ENCODE data around the gene KBTBD8.

Gene KBTBD8

DNA sequence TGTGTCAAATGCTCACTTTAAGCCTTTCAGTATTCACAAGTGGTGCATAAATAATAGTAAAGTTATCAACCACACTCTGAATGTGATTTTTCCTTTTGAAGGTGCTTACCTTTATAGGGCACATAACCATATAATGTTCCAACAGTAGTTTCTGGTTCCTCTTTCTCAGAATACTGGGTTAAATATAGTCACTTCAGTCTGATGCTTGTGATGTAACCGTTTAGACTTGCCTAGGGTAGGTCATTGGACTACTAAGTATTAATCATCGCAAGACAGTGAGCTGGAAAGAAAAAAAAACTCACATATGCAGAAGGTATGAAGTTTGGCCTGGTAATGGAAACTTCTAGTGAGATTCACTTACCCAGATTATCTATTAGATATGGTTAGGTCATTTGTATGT lies 1.9 kb downstream of the KBTBD8 start:
- DNase-seq = no peak

DNA sequence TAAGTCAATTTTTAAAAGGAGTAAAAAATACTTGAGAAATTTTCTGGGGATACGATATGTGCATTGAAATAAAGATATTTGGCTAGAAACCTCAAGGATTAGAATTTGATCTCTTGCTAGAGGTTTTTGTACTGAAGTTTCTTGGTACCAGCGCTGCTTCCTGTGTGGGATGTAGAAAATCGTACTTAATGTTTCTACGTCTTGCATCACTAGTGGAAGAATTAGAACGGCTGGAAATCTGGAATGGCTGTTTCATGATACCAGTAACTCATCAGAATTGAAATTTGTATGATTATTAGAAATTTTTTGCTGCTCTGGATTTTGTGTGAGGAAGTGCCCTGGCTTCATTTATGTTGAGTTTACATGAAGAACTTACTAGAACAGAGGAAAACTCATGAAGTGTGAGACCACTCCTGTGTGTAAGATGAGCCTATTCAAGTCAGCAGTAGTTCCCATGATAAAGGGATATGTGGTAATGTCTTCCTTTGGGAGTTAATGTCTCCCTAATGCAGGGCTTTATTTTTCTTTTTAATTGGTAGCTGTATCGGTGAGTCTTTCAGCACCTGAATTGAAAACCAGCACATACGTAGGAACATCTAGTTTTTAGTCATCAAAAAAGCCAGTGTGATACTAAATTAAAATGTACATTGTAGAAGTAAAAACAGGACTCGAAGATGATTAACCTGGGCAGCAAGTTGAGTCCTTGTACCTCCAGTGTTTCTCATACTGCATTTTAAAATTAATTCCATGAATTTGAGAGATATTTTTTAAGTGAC lies 3.2 kb downstream of the KBTBD8 start:
- DNase-seq = no peak

DNA sequence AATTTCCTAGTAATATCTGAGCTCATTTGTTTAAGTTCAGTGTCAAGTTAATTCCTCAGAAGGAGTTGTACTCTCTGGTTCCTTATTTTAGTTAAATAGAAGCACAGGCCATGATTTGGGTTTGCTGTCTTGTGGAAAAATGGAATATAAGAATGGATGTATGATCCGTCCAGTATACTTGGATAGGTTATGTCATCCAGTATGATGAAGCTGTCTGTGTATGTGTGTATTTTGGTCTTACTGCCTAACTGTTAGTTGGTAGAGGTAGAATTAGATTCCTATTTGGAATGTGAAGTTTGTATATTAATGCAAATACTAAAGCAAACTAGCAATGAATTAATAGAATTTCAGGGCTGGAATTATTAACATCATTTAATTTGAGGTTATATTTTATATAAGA lies 7.9 kb downstream of the KBTBD8 start:
- DNase-seq = no peak

DNA sequence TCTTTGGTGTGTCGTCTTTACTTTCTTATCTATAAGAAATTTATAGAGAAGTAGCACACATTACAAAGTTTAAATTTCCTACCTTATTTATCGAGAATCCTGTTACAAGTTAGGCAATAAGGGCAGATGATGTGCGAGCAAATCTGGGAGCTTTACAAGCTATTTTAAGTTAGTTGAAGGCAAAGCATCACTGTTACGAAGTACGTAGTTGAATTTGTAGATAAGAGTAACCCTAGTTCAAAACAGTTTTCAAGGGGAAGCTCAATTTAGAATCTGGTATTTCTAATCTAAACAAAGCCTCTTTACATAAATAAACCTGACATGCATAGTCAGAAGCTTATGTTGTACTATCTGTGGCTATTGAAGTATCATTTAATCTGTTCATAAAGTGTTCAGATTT lies 8.4 kb downstream of the KBTBD8 start:
- no peak for DNase-seq

DNA sequence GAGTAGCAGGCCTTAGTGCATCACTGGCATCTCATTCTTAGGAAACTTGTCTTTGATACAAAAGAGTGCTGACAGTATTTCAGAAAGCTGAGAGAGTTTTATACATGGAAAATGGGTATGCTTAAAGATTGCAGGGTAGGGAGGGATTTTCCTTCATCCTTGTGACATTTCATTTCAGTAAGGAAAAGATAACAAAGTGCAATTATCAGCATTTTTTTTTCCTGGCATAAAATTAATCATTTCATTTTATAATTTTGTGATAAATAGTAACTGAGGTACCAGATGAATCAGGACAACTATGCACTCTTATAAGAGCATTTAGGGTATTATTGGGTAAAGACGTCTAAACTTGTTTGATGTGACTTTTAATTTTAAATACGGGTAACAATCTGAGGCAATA lies 10.3 kb downstream of the KBTBD8 start:
- no peak for DNase-seq

DNA sequence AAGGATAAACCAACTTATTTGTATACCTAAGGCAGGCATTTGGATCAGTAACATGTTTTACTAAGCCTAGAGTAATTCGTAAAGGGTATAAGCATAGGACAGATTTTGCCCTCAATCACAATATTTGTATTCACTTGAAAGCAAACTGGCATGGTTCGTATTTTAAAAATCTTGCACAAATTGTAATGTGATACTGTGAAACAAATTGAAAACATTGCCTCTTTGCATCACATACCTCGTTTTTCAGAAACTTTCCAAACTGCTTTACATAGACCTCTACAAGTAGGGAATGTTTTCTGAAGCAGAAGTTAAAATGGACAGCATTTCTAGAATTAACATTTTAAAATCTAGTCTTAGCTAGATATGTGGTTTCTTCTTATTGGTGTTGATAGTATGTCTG lies 11.6 kb downstream of the KBTBD8 start:
- DNase-seq = no peak

DNA sequence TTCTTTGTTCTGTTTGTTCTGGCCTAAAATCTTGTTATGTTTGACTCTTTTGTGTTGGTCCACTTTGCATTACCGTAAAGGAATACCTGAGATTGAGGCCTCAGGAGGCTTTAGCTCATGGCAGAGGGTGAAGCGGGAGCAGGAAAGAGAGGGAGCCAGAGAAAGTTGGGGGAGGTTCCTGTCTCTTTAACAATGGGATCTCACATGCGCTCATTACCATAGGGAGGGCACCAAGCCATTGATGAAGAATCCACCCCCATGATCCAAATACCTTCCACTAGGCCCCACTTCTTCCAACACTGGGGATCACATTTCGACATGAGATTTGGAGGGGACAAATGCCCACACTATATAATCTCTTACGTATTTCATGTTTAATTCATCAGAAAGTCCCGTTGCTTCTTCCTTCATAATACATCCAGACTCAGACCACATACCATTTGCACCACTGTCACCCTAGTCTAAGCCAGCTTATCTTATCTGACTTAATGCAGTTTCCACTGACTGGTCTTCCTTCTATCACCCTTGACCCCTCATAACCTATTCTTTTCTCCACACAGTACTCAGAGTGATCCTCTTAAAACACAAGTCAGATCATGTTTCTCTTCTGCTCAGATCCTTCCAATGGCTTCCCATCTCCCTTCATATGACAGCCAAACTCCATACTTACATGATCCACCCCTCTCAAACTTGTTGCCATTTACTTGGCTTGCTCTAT lies 13.5 kb downstream of the KBTBD8 start:
- no peak for DNase-seq

DNA sequence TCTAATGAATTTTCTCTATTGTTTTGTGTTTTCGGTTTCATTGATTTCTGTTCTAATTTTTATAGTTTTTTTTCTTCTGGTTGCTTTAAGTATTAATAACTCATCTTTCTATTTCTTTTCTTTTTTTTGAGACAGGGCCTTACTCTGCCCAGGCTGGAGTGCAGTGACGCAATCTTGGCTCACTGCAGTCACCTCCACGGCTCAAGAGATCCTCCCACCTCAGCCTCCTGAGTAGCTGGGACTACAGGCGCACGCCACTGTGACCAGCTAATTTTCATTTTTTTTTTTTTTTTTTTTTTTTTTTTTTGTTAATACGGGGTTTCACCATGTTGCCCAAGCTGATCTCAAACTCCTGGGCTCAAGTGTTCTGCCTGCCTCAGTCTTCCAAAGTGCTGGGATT lies 14.5 kb downstream of the KBTBD8 start:
- DNase-seq = no peak

DNA sequence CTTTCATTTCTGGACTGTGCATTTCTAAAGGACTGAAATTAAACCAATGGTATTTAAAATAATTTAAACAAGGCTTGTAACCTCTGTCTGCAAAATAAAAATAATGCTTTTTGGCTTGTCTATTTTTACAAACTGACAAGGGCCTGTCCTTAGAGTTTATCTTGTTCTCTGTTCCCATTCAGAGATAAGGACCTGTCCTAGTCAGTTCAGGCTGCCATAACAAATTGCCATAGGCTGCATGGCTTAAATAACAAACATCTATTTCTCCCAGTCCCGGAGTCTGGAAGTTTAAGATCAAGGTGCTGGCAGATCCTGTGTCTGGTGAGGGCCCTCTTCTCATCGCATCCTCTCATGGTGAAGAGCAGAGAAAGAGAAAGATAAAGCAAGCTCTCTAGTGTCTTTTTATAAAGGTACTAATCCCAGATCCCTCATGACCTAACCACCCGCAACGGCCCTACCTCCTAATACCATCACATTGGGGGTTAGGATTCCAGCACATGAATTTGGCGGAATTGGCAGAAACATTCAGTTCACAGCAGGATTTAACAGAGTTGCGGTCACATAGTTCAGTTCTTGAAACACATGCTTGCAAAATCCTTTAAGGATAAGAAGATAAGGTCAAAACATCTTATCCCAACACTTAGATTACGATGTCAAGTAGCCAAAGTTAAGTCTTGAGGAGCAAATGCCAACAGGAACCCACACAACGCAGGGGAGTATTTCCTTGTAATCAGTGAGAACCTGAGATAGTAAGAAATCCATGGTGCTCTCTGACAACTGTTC lies 17.8 kb downstream of the KBTBD8 start:
- DNase-seq = no peak

DNA sequence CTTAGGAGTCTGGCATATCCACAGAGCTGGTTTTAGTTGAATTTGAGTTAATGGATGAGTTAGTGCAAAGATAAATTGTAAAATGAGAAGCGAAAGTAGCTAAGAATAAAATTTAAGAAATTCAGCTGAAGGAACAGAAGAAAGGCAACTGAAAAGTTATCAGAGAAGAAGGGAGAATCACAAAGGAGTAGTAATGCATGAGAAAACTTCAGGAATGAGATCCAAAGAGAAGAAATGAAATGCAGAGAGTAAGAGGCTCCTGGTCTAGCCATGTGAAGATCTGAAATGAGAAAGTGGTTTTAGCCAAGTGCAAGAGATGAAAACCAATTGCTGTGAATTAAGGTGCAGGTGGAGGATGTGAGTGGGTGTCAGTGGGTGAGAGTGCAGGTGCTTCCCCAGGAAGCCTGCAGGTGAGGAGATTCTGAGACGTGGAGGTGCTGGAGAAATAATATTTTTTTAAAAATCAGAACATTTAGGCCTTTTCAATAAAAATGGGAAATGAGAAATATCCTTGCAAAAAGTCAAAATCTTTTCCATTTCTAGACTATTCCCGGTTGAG lies 18.5 kb downstream of the KBTBD8 start:
- DNase-seq = no peak

DNA sequence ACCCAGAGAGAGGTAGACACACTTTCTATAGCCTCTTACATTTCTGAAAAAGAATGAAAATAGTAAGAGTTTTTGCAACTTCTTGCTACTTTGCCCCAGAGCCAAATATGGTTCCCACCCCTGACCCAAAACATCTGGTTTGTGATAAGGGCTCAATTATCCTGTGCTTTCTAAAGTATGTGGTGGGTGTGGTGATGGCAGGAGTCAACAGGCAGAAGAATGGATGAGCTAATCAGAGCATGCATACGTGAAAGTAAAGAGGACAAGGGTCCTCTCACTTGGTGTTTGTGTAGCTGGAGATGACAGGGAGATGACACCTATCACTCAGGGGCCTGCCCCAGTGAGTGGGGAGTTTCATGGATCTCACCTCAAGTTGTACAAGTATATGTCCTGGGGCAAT lies 19.1 kb downstream of the KBTBD8 start:
- no peak for DNase-seq

DNA sequence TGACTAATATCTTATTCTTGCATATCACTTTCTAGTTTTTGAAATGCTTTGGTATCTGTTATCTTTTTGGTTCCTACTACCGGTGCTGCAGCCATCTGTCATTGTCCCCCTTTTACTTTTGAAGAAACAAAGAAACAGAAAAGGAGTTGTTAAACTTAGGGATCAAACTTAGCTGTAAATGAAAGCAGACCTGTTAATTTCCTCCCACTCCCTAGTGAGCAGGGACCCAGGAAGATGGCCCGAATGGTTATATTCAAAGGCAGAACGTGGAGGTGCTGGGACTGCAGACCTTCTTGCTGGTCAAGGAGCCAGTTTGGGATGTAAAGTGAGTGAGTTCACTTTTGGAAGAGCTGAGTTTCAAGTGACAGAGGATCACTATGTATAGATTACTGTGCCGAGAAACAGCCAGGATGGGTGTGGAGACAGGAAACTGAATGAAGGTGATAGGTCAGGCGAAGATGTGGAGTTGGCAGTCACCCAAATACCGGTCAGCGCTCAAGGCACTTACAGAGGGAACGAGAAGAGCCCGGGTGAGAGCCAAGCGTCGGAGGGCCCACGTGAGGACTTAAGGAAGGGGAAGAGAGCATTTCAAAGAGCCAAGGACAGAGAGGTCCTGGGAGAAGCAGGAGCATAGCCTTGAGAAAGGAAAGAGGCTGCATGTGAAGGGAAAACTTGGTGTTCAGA lies 20.1 kb downstream of the KBTBD8 start:
- peak; percentile 28 for DNase-seq

DNA sequence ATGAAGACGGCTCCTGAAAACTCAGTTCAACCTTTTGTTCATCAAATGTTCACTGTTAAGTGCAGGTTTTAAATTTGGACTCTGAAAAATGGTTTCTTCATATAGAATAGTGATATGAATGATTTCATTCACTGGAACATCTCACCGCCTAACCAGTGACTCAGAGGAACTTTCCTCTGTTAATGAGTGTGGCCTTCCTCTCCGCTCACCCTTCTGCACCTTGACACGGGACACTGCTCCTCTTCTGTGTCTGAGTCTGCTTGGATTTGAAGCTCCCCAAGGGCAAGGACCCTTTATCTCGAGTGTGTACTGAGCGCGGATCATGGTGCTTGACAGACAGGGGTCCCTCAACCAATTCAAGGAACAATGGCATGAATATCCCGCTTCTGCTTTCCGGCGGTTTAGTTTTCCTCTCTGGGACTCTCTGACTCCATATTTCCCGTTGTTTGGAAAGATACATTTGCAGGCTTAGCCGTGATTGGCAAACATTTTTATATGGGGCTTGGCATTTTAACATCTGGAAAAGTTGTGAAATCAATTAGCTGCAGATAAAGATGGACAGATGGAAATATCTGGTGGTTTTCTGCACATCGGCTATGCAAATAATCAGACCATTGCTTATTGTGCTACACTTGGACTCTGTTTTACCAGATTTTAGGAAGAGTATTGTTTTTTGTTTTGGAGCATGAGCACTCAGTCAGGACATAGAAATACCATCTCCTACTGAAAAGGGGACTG lies 20.9 kb downstream of the KBTBD8 start:
- no peak for DNase-seq

DNA sequence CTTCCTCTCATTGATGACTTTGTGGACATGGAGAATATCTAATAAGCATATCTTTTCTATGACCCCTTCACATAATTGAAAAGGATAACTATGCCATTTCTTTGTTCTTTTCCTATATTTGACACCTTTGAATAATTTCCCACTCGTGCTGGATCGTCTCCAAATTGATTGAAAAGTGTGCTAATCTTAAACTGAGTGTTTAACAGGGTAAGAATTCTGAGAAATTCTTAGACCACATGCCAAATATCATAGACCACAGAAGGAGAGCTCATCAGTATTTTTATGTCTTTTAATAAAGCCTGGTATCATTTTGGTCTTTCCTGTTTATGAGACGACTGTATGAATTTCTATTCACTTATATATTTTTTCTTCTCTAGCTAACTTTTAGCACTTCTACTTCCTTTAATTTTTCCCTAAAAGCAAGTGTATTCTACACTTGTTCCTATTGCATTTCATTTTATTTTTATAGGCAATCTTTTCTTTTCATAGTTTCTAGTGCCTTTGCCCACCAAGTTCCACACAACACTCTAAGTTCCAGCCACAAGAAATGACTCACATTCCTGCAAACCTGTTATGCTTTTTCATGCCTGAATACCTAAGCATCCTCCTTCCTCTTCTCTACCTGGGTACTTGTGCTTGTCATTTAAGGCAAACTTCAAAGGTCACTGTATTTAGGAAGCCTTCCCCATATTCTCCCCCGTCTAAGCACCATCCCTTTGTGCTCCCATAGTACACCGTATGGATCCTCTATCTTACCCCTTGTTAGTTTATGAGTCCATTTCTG lies 30.1 kb downstream of the KBTBD8 start:
- DNase-seq = no peak

DNA sequence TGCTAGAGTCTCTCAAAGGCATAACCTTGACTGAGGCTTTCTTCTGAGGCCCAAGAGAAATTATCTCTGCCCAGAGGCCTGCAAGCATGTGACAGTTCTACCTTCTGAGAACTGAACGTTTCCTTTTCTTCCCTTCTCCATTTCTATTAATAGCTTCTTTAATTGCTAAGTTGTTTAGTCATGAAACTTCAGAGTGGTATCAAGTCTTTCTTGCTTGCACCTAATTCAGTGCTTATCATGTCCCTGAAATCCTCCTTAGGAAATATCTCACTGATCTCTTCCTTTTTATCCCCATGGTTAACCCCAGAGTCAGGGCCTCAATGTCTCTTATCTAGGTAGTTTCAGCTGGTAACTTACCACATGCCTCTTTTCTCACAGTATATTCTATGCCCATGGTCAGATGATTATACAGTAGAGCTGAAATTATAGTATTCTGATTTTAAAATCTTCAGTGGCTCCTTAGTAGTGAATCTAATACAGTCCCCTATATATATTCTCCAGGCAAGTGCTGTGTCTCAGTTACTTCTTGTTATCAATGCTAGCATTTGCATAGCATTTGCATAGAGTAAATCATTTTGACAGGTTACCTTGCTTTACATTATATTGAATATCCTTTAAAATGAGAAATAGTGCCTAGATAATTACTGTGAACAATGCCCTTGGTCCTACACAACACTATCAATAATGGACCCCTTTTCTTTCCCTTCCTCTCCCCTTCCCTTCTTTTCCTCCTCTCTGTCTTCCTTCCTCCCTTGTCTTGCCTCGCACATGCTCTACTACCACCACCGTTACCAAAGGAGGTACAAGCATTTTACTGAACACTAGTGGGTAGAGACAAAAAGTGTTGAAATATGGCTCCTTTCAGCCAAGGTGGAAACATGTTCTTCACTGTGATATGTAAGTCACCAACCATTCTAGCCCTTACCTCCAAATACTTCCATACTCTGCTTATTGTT lies 33.0 kb downstream of the KBTBD8 start:
- DNase-seq = no peak

DNA sequence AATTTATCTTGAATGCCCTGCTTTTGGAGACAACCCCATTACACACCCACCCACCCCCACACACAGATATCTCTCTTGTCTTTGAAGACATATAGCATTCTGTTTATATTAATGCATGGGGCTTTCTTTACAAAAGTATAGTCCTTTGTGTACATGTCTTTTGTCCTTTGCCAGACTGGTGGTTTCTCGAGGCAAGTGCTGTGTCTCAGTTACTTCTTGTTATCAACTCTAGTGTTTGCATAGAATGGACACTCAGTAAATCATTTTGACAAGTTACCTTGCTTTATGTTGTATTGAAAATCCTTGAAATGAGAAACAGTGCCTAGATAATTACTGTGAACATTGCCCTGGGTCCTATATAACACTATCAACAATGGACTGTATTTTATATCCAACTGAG lies 33.9 kb downstream of the KBTBD8 start:
- DNase-seq = no peak

DNA sequence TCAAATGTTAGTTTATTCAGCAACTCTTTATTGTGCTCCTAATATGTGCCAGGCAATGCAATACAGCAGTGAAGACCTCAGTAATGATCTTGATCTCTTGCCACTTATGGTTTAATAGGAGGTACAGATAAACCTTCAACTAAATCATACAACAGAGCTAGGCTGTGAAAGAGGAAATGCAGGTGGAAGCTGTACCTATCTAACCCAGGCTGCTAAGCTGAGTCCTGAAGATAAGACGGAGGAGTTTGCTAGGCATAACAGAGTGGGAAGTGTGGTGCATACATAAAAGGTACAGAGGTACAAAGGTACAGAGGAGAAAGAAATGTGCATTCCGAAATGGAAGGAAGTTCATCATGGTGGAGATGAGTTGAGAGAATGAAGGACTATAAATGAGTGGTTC lies 35.0 kb downstream of the KBTBD8 start:
- no peak for DNase-seq

DNA sequence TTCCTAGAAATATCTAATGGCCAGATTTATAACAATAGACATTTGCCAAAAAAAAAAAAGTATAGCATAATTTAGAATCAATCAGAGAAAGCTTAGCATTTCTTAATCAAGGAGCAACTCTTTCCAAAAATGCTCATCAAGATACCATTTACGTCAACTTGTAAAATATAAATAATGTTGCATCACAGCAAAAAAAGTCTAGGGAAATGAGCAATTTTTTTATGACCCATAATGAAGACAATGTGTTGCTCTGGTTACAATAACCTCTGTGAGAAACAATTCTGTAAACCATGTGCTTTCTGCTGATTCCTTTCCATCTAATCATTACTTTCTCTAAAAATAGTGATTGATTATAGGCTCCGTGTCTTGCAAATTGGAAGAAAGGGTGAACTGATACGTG lies 36.3 kb downstream of the KBTBD8 start:
- DNase-seq = no peak

DNA sequence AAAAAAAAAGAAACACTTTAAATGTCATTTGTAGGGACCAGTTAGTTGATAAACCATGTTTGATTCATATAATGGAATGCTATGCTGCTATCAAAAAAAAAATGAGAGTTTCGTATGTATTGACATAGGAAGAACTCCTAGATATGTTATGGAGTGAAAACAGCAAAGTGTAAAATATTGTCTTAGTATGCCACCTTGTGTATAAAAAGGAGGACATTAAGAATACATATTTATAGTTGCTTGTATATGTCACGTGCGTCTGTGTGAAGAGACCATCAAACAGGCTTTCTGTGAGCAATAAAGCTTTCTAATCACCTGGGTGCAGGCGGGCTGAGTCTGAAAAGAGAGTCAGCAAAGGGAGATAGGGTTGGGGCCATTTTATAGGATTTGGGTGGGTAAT lies 39.5 kb downstream of the KBTBD8 start:
- DNase-seq = no peak

DNA sequence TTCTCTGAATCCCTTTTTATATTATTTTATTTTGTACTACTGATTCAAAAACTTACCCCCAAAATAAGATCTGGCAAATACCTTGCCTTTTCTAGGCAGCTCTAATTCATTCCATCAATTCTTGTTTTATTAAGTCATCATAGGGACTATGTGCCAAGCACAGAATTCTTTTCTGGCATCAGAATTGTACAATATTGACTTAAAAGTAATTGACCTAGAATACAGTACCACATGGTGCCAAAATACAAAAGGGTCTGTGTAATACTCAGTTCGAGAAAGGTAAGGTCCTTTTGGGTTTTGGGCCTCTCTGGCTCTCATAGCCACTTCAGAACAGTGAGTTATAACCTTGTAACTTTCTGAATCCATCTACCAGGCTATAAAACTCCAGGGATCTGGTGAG lies 46.2 kb downstream of the KBTBD8 start:
- no peak for DNase-seq

Measured in NCI-H510A treated with DMSO at 0.1 percent for 48 hours (cell line).